OCI-LY3 (cell line): ENCODE measurements around the gene ATP11C.
A peak's percentile ranks its signal among the peaks of the same experiment; 100 is the strongest.

Experiments
- H2AFZ ChIP-seq: fragments of 200-600, 300-600 bp; shearing (Covaris generic); 2 replicates; pipeline ENCODE4 v1.6.0; 2014; ENCODE audit warnings: antibody characterized with exemption, low read depth, low read length
- H3K27ac ChIP-seq: fragments of 200-600, 300-600 bp; sonication (generic); 2 replicates; pipeline ENCODE4 v1.5.1; 2014; ENCODE audit warnings: mild to moderate bottlenecking, low read length, moderate library complexity, mixed read lengths
- H3K27me3 ChIP-seq: fragments of 200-600, 300-600 bp; sonication (generic); 2 replicates; pipeline ENCODE4 v1.6.1; 2014; ENCODE audit warnings: low read depth, low read length, mixed read lengths
- H3K36me3 ChIP-seq: fragments of 200-600, 300-600 bp; sonication (generic); replicated peaks from 2 replicates; pipeline ENCODE3; 2014; ENCODE audit warnings: low read depth, low read length, mixed read lengths
- H3K4me1 ChIP-seq: fragments of 300-600, 200-600 bp; sonication (generic); 2 replicates; pipeline ENCODE4 v1.6.1; 2014; ENCODE audit warnings: low read length, mixed read lengths
- H3K4me2 ChIP-seq: fragments of 200-600, 300-600 bp; sonication (generic); 2 replicates; pipeline ENCODE4 v1.6.1; 2014; ENCODE audit warnings: low read length, mixed read lengths
- H3K4me3 ChIP-seq: fragments of 300-600, 200-600 bp; sonication (generic); 2 replicates; pipeline ENCODE4 v1.5.1; 2014; ENCODE audit warnings: antibody characterized with exemption, mild to moderate bottlenecking, low read length, moderate library complexity
- H3K79me2 ChIP-seq: fragments of 300-600, 200-600 bp; shearing (Covaris generic); 2 replicates; pipeline ENCODE4 v1.6.1; 2014; ENCODE audit warnings: mild to moderate bottlenecking, low read length, mixed read lengths
- H3K9ac ChIP-seq: fragments of 300-600, 200-600 bp; shearing (Covaris generic); 2 replicates; pipeline ENCODE4 v1.6.0; 2014; ENCODE audit warnings: mild to moderate bottlenecking, low read length, moderate library complexity
- H3K9me3 ChIP-seq: fragments of 200-600, 300-600 bp; shearing (Covaris generic); 2 replicates; pipeline ENCODE4 v1.6.1; 2014; ENCODE audit warnings: low read length, mixed read lengths; ENCODE audit not compliant: insufficient read depth
- H4K20me1 ChIP-seq: fragments of 200-600, 300-600 bp; sonication (generic); 2 replicates; pipeline ENCODE4 v1.6.1; 2016; ENCODE audit warnings: low read length, mixed read lengths; ENCODE audit not compliant: insufficient read depth
- EZH2phosphoT487 ChIP-seq: fragments of 200-600 bp; shearing (Covaris generic); IDR thresholded peaks from 2 replicates; pipeline ENCODE4 v1.6.1; 2018; ENCODE audit warnings: antibody characterized with exemption, mixed run types, low read depth
- TF ChIP-seq, protein P1 (sequence below): fragments of 200-600, 300-600 bp; sonication (generic); IDR thresholded peaks from 2 replicates; pipeline ENCODE4 v1.5.1; 2014; ENCODE audit warnings: antibody characterized with exemption, low read length, low read depth

Gene ATP11C

DNA sequence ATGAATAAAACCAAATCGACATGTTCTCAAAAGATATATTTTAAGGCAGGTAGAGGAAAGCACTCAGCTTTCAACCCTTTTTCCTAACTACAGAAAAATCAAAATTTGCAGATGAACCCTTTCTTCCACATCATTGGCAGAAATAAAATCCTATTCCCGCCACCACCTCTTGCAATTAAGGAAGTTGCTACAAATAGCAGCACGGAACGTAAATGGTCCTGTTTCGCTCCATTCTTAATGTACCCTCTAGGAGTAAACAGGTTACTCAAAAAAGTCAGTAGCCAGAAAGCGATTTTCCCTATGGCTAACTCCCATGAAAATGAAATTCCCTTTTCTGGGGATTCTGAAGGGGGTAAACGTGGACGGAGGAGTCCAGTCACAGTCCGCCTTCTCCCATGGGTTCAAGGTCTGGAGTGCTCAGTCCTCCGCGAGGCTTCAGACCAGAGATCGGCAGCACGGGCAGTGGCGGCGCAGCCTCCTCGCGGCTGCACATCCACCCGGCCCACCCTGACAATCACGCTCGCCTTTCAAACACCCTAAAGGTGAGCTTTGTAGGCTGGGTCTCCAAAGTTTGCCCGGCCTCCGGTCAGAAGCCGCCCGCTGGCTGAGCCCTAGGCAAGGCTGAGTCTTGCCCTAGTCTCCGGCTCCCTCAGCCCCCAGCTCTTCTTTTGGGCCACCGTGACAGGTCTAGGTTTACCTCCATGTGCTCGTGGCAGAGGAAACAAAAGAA lies 1.8 kb downstream of the ATP11C start:
- H3K27ac ChIP-seq = peak overlapping the region; percentile 42; the same call in 1 of the 2 replicates
- H3K9ac ChIP-seq = peak overlapping the region; percentile 82
- H3K4me2 ChIP-seq = peak overlapping the region; percentile 95
- H3K4me1 ChIP-seq = peaks cover 18% of the 10 kb centered on the region
- no peaks in the 10 kb centered on the region for H3K36me3 ChIP-seq
- H3K9me3 ChIP-seq = no peaks in the 10 kb centered on the region
- H2AFZ ChIP-seq = no peak overlapping the region
- no peaks in the 10 kb centered on the region for H3K27me3 ChIP-seq
- TF ChIP-seq, protein P1, sequence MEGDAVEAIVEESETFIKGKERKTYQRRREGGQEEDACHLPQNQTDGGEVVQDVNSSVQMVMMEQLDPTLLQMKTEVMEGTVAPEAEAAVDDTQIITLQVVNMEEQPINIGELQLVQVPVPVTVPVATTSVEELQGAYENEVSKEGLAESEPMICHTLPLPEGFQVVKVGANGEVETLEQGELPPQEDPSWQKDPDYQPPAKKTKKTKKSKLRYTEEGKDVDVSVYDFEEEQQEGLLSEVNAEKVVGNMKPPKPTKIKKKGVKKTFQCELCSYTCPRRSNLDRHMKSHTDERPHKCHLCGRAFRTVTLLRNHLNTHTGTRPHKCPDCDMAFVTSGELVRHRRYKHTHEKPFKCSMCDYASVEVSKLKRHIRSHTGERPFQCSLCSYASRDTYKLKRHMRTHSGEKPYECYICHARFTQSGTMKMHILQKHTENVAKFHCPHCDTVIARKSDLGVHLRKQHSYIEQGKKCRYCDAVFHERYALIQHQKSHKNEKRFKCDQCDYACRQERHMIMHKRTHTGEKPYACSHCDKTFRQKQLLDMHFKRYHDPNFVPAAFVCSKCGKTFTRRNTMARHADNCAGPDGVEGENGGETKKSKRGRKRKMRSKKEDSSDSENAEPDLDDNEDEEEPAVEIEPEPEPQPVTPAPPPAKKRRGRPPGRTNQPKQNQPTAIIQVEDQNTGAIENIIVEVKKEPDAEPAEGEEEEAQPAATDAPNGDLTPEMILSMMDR = no peak
- no peak for TF ChIP-seq EZH2phosphoT487
- H3K79me2 ChIP-seq = peaks cover 56% of the 10 kb centered on the region
- H3K4me3 ChIP-seq = peak overlapping the region; percentile 80
- H4K20me1 ChIP-seq = peaks cover 33% of the 10 kb centered on the region

GRCh38 chrX:139930401-139930800 lies 2.5 kb downstream of the ATP11C start:
- Histone ChIP-seq H3K4me1 (peaks cover 18% of the 10 kb centered on the region), H3K27ac (no peak overlapping the region), H3K9ac (no peak overlapping the region), H3K36me3 (no peaks in the 10 kb centered on the region), H4K20me1 (peaks cover 37% of the 10 kb centered on the region), H3K4me3 (peak overlapping the region; percentile 80), H2AFZ (no peak overlapping the region), H3K9me3 (no peaks in the 10 kb centered on the region), H3K27me3 (no peaks in the 10 kb centered on the region), H3K4me2 (peak overlapping the region; percentile 95), H3K79me2 (peaks cover 63% of the 10 kb centered on the region)
- TF ChIP-seq EZH2phosphoT487 = no peak
- TF ChIP-seq, protein P1 = no peak

- TF ChIP-seq EZH2phosphoT487 = no peak
- TF ChIP-seq, protein P1 = no peak
- Histone ChIP-seq H4K20me1 (peaks cover 37% of the 10 kb centered on the region), H3K9ac (no peak overlapping the region), H3K27me3 (no peaks in the 10 kb centered on the region), H3K9me3 (no peaks in the 10 kb centered on the region), H3K79me2 (peaks cover 68% of the 10 kb centered on the region), H2AFZ (no peak overlapping the region), H3K4me2 (peak overlapping the region; percentile 95), H3K27ac (no peak overlapping the region), H3K36me3 (no peaks in the 10 kb centered on the region), H3K4me1 (peaks cover 18% of the 10 kb centered on the region), H3K4me3 (peak overlapping the region; percentile 80; the same call in 1 of the 2 replicates)
Observed at GRCh38 chrX:139929876-139930275, 3.0 kb downstream of the ATP11C start.

- Histone ChIP-seq H3K27me3 (no peaks in the 10 kb centered on the region), H3K9me3 (no peaks in the 10 kb centered on the region), H2AFZ (no peak overlapping the region), H3K79me2 (peaks cover 66% of the 10 kb centered on the region), H3K36me3 (no peaks in the 10 kb centered on the region), H3K27ac (no peak overlapping the region), H3K9ac (no peak overlapping the region), H3K4me2 (no peak overlapping the region), H3K4me3 (no peak overlapping the region), H3K4me1 (peaks cover 3% of the 10 kb centered on the region; the same call in 1 of the 2 replicates), H4K20me1 (peaks cover 29% of the 10 kb centered on the region)
- TF ChIP-seq EZH2phosphoT487 = no peak
- TF ChIP-seq, protein P1 = no peak
Observed at GRCh38 chrX:139924696-139925095, 8.2 kb downstream of the ATP11C start.
